ENCODE results near the gene PPARGC1A. TPM values are rescaled to one million over a fixed set of nuclear protein-coding genes. Genes with fewer than 3 reads are reported as not detected.

The PPARGC1A gene
- total and polyA plus RNA-seq, 2 experiments from 2014 or later, result 6.7 to 16.6 TPM

- 84% methylated on average over 2 of the region's 2 CpGs for WGBS (ENCODE audit: low lambda C conversion rate, missing lambda C conversion rate)
- no peak overlapping the region for H2AFZ ChIP-seq
- no peak overlapping the region for H3K4me2 ChIP-seq
- TF ChIP-seq EZH2 (IDR thresholded peaks at IDR 0.05; ENCODE audit: borderline replicate concordance) (no peak), EZH2phosphoT487 (IDR thresholded peaks at IDR 0.05; ENCODE audit: low read depth, severe bottlenecking, unreplicated experiment) (no peak), CTCF (IDR thresholded peaks at IDR 0.05; ENCODE audit: poor library complexity) (no peak)
- no peaks in the 10 kb centered on the region for H3K9me3 ChIP-seq (ENCODE audit: low read depth)
- DNase-seq (ENCODE audit: low spot score), result no peak
- no peaks in the 10 kb centered on the region for H3K36me3 ChIP-seq (replicated peaks; ENCODE audit: insufficient read depth, low read depth)
- no peak overlapping the region for H3K4me3 ChIP-seq
- H3K4me1 ChIP-seq (ENCODE audit: insufficient read depth), result no peaks in the 10 kb centered on the region
- H3K79me2 ChIP-seq, result no peaks in the 10 kb centered on the region
- no peaks in the 10 kb centered on the region for H3K27me3 ChIP-seq
- H3K27ac ChIP-seq, result no peak overlapping the region
- H3K9me2 ChIP-seq (replicated peaks; ENCODE audit: insufficient read depth), result no peaks in the 10 kb centered on the region
- H4K20me1 ChIP-seq (ENCODE audit: insufficient read depth, poor library complexity, severe bottlenecking), result no peaks in the 10 kb centered on the region
These were observed 25.7 kb upstream of the PPARGC1A start for GRCh38 chr4:23915459-23916132.

- H2AFZ ChIP-seq, result no peak overlapping the region
- no peak for DNase-seq (ENCODE audit: low spot score)
- no peak overlapping the region for H3K4me3 ChIP-seq
- H3K4me2 ChIP-seq, result no peak overlapping the region
- H3K9me2 ChIP-seq (replicated peaks; ENCODE audit: insufficient read depth), result no peaks in the 10 kb centered on the region
- no peaks in the 10 kb centered on the region for H3K9me3 ChIP-seq (ENCODE audit: low read depth)
- no peak overlapping the region for H3K27ac ChIP-seq
- no peaks in the 10 kb centered on the region for H3K36me3 ChIP-seq (replicated peaks; ENCODE audit: insufficient read depth, low read depth)
- H3K4me1 ChIP-seq (ENCODE audit: insufficient read depth), result no peaks in the 10 kb centered on the region
- 86% methylated on average over 2 of the region's 2 CpGs for WGBS (ENCODE audit: low lambda C conversion rate, missing lambda C conversion rate)
- TF ChIP-seq EZH2 (IDR thresholded peaks at IDR 0.05; ENCODE audit: borderline replicate concordance), result no peak
- TF ChIP-seq EZH2phosphoT487 (IDR thresholded peaks at IDR 0.05; ENCODE audit: low read depth, severe bottlenecking, unreplicated experiment), result no peak
- TF ChIP-seq CTCF (IDR thresholded peaks at IDR 0.05; ENCODE audit: poor library complexity), result no peak
- H3K27me3 ChIP-seq, result no peaks in the 10 kb centered on the region
- H3K79me2 ChIP-seq, result no peaks in the 10 kb centered on the region
- no peaks in the 10 kb centered on the region for H4K20me1 ChIP-seq (ENCODE audit: insufficient read depth, poor library complexity, severe bottlenecking)
These were observed 22.0 kb upstream of the PPARGC1A start for GRCh38 chr4:23911675-23912455.

GRCh38 chr4:23909671-23910070, 19.8 kb upstream of the PPARGC1A start:
- H3K9me2 ChIP-seq (replicated peaks; ENCODE audit: insufficient read depth), result no peaks in the 10 kb centered on the region
- H4K20me1 ChIP-seq (ENCODE audit: insufficient read depth, poor library complexity, severe bottlenecking), result no peaks in the 10 kb centered on the region
- TF ChIP-seq CTCF (IDR thresholded peaks at IDR 0.05; ENCODE audit: poor library complexity), result no peak
- WGBS (ENCODE audit: low lambda C conversion rate, missing lambda C conversion rate), result 78% methylated on average over 1 of the region's 1 CpG
- no peak for DNase-seq (ENCODE audit: low spot score)
- H3K79me2 ChIP-seq, result no peaks in the 10 kb centered on the region
- no peak overlapping the region for H3K4me2 ChIP-seq
- H3K9me3 ChIP-seq (ENCODE audit: low read depth), result no peaks in the 10 kb centered on the region
- H3K36me3 ChIP-seq (replicated peaks; ENCODE audit: insufficient read depth, low read depth), result no peaks in the 10 kb centered on the region
- H2AFZ ChIP-seq, result no peak overlapping the region
- H3K4me3 ChIP-seq, result no peak overlapping the region
- no peaks in the 10 kb centered on the region for H3K27me3 ChIP-seq
- no peak overlapping the region for H3K27ac ChIP-seq
- no peaks in the 10 kb centered on the region for H3K4me1 ChIP-seq (ENCODE audit: insufficient read depth)
